ENCODE data around the gene DDR2.

Gene DDR2

GRCh38 chr1:162701286-162701685 lies 69.0 kb downstream of the DDR2 start:
- DNase-seq = no peak

- DNase-seq = no peak
Measured at GRCh38 chr1:162702628-162703027, 70.4 kb downstream of the DDR2 start.

DNA sequence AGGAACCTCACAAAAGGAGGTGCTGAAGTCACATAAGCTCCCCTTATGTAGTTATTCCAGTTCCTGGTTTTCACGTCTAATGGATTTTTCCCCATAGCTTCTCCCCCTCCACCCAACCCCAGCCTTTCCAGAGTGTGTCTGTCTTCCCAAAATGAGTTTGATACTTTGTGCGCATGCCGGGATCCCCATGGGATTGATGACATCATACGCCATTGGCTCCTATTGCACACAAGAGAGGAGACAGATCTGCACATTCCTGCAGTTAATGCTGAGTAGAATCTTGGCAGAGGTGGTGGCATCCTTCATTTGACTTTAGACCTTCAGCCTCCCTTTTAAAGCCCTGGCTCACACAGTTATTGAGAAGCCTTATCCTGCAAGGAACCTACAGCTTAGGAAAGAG lies 71.4 kb downstream of the DDR2 start:
- no peak for DNase-seq

DNA sequence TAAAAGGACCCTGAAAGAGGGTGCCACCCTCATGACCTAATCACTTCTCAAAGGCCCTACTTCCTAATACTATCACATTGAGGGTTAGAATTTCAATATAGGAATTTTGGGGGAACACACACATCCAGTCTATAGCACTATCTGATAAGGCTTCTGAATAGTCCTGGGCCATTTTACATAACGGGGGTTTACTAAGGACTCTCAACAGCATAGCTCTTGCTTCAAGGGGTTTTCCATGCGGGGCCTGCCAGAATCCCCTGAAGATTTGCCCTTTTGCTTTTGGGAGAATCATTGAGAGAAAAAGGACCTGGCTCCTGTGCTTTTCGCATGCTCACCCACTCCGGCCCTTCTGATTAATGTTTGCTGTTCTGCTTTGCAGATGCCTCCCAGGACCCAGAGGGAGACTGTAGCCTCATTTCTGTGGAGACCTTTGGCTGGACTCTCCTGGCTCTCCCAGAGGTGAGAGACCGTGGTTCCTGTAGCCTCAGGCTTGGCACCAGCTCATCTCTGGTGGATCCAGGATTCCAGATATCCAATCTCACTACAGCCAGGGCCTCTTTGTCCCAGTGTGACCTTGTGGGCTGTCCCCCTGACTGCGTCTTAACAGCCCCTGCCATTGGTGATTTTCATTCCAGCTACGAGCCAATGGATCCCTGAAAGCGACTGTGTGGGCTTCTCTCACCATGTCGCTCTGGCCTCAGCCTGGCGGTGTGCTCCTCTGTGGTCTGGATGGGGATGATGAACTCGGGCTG lies 72.6 kb downstream of the DDR2 start:
- DNase-seq = no peak

- DNase-seq = no peak
Measured at GRCh38 chr1:162706003-162706402, 73.7 kb downstream of the DDR2 start.

DNA sequence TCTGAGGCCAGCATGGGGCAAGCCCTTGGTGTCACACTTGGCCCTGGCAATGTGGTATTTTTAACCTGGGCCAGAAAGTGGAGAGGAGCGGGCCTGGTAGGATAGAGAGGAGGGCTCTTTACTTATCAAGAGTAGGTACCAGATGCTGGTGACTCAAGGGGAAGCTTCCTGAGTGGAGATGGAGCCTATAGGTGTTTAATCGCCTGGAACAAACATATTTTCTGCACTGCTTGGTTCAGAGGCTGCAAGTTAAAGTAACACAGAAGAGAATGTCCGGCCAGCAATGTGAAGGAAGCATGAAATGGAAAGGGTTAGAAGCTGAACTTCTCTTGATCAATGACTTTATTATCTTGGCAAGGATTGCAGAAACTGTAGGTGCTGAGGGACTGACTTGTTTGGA lies 74.3 kb downstream of the DDR2 start:
- DNase-seq = no peak

GRCh38 chr1:162708286-162708685 lies 76.0 kb downstream of the DDR2 start:
- no peak for DNase-seq

- DNase-seq = no peak
Measured at GRCh38 chr1:162709132-162709860, 77.0 kb downstream of the DDR2 start.

DNA sequence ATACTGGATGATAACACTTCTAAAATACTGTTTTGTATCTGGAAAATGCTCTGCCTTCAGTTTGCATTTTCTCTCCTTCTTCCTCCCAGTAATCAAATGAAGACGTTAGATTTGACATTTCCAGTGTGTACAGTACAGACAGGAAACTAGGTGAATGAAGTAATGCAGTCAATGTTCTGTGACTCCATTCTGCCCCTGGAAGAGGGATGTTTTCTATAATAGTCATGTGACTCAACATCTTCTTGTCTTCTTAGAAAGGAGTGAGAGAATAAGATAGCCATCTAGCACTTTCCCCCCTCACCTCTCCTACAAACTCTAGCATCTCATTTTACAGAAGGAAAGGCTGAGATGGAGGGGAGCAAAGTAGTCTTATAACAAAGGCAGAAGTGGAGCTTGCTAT lies 77.6 kb downstream of the DDR2 start:
- no peak for DNase-seq

DNA sequence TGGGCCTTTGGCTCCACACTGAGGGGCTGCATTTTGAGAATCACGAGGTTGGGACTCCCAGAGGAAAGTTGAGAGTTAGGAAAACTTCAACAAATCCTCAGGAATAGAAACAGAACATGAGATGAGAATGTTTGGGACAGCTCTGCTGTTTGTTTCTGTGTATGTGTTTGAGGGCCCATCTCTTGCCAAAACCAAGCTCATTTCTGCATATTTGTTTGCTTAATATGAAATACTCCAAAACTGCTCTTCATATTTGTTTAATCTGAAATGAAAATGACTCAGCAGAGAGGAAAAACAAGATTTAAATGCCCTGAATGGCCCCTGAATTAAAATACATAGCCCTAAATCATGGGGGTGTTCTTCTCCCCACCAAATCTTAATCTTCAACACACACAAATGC lies 78.1 kb downstream of the DDR2 start:
- DNase-seq = no peak

GRCh38 chr1:162710780-162711465 lies 78.7 kb downstream of the DDR2 start:
- no peak for DNase-seq

DNA sequence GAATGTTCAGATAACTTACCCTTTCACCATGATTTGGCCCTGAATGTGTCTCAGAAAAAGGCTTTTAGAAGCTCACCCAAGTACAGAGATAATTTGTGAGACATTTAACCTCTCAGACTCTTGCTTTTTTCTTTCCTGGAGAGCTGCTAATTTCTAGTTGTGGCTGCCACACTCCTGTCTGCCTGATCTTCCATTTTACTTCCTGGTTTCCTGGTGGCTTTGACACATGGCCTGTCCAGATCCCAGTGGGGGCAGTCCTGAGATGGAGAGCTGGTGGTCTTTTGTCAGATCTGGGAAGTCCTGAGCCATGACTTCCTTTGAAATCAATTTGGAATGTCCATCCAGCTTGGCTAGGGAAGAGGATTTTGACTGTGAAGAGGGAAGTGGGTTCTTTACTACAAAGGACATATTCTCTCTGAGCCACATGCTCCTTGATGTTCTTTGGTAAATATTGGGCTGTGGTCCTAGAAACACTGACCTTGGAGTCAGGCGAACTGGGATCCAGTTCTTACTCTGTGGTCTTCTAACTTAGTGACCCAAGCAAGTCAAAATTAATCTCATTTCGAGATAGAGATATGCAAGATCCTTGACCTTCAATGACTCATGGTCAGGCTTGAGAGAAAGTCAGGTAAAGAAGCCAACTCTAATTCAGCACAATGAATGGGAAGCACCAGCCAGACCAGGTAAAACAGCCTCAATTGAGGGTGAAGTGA lies 80.2 kb downstream of the DDR2 start:
- no peak for DNase-seq

DNA sequence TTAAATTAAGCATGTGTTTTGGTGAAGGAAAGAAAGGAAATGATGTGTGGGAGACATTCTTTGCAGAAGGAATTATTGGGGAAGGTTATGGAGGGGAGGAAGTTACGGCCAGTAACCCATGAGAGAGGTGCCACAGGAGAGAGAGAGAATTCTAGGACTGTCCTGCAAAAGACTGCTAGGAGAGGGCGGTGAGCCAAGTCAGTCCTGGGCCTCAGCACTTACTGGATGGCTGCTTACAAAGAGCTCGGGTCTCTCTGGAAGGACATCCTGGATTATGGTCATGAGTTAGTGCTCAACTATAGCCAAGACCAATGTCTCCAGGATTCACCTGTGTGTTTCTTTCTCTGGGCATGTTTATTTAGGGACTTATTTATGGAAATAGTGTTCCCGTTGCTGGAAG lies 83.9 kb downstream of the DDR2 start:
- no peak for DNase-seq

DNA sequence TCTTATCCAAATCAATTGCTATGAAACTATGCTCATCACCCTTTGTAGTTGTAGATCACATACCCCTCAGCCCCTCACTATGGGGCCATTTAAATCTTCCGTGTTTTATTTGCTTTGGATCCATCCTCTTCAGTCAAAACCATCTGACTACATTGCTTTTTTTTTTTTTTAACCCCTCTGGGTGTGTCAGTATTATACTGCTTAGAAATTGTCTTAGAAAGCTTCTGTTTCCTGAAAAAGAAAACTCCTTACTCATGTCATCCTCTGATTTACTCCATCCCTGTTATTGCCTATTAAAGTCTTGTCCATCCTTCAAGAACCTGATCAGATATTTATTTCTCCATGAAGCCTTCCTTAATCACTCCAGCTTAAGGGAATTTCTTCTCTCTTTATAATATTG lies 84.3 kb downstream of the DDR2 start:
- no peak for DNase-seq

DNA sequence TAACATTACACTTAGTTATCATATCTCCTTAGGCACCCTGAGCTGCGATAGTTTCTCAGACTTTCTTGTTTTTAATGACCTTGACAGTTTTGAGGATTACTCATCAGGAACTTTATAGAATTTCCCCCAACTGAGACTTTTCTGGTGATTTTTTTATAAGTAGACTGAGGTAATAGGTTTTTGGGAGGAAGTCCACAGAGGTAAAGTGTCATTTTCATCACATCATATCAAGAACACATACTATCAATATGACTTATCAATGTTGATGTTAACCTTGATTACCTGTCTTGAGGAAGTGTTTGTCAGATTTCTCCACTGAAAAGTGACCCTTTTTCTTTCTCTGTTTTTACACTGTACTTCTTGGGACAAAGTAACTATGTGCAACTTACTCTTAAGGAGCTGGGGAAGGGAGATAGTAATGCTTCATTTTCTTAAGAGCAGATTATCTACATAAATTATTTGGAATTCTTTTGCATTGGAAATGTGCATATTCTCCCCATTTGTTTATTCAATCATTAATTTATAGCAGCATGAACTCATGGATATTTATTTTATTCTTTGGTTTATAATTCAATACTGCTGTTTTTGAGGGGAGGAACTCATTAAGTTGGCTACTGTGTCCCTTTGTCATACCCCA lies 85.4 kb downstream of the DDR2 start:
- no peak for DNase-seq

- no peak for DNase-seq
Measured at GRCh38 chr1:162719678-162720077, 87.4 kb downstream of the DDR2 start.

DNA sequence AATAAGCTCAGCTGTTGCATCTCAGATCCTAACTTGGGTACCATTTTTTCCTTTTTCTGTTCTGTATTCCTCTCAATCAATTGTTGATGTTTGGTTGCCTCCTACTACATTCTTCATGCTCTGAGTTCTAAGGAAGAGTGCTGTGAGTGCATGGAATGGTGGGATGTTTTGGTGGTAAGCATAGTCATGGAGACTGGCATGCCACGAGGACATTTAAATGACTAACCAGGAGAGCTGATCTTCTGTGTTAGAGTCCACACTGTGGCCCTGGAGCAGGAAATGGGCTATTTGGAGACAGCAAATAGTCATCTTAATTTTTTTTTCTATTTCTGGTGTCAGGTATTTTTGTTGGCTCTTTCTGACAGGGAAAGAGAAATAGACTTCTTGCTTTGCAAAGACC lies 88.7 kb downstream of the DDR2 start:
- DNase-seq = no peak

DNA sequence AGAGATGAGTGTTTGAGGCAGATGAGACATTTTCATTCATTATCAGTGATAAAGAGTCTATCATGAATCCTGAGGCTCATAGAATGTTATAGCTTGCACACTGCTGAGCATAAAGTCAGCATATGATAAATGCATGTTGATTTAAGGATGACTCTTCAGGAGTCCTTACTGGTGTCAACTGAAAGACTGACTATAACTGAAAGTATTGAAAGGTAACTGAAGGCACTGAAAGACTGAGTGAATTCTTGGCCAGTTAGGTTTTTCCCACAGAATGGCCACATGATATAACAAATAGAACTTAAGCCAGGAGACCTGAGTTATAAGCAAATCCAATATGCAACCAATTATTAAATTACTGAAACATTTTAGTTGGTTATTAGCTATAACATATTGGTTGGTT lies 89.2 kb downstream of the DDR2 start:
- no peak for DNase-seq

DNA sequence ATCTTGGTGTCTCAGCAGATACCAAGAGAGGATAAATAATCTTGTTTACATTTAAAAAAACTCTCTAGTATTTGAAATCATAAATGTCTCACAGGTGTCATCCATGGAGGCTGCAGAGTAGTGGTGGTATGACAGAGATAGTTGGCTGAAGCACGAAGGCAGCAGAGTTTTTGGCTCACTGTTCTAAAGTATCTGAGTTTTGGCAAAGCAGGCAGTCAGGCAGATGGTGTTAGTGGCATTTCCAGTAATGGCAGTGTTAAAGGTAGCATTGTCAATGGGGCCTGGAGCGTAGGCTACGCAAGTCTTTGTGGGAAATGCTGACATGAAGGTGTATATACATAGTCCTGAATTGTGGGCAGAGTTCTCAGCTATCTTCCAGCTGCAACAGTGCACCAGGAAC lies 89.8 kb downstream of the DDR2 start:
- DNase-seq = no peak

- no peak for DNase-seq
Measured at GRCh38 chr1:162724583-162725120, 92.4 kb downstream of the DDR2 start.

DNA sequence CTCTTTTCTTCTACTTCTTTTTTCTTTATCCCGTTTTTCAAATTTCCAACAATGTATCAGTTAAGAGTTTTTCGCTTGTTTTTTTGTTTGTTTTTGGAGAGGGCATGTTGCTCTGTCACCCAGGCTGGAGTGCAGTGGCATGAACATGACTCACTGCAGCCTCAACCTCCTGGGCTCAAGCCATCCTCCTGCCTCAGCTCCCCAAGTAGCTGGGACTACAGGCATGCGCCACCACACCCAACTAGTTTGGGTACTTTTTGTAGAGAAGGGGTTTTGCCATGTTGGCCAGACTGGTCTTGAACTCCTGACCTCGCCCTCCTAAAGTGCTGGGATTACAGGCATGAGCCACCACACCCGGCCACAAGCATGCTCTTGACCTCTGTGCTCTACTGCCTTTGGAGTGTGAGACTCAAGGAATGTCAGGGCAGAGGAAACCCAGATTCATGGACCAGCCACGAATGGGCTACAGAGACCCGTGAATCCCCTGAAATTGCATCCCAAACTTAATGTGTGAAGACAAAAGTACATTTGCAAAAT lies 93.1 kb downstream of the DDR2 start:
- DNase-seq = no peak

DNA sequence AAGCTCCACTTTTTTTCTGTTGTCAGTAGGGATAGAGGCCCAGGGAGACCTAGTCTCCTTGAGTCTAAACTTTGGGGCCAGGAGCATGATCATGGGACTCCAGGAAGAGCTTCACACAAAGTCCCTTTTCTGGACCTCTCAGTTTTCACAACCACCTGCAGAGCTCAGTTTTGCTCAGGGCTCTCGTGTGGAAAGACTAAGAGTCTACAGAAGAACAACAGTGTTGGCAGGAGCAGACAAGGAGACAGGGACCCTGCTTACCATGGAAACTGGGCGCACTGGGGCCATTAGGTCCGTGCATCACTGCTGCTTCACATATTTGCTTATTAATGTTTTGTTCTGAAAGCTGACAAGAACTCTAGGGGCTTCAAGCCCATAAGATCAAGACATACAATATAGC lies 94.3 kb downstream of the DDR2 start:
- no peak for DNase-seq
